Measurements from ENCODE around the gene ARHGAP8.

Gene ARHGAP8

DNA sequence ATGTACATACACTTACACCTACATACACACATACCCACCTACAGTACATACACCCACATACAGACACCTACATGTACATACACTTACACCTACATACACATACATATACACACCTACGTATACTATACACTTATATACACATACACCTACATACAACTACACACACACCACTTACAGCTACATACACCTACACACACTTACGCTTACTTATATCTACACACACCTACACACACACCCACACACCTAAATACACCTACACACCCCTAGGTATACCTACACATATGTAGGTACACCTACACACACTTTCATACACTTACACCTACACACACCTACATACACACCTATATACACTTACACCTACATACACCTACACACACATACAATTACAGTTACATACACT, 61.0 kb downstream of the ARHGAP8 start:
- H3K4me3 ChIP-seq = no peak overlapping the region

DNA sequence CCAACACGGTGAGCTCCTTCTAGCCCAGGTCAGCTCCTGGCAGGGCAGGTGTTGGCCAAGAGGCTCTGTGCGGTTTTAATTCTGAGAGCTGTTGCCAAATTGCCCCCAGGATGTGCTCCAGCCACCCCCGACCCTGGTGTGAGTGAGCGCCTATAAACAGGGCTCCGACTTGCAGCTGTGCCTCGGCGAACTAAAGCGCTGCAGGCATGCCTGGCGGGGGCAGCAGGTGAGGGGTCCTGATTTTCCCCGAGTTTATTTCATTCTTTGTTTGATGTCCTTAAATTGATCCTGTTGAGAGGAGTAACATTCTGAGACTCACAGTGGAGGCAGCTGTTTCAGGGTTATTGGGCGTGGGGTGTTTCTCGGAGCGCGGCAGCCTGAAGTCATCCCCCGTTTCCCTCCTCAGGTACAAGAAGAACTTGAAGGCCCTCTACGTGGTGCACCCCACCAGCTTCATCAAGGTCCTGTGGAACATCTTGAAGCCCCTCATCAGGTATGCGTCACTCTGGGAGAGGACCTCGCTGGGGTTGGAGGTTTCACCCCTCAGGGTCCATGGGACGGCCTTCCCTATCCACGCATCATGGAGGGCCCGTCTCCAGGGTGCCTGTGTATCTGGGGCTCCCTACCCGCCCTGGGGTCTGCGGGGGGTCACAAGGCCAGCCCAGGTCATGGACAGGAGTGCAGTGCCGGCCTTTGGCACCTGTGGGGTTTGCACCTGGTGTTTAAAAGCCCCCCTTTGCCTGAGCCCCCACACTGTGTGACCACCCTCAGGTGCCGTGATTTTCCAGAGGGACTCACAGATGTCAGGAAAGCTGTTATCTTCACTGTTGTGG, 62.1 kb downstream of the ARHGAP8 start:
- Histone ChIP-seq H3K4me3 (no peak overlapping the region), H3K27ac (no peak overlapping the region)
- TF ChIP-seq, protein P1, sequence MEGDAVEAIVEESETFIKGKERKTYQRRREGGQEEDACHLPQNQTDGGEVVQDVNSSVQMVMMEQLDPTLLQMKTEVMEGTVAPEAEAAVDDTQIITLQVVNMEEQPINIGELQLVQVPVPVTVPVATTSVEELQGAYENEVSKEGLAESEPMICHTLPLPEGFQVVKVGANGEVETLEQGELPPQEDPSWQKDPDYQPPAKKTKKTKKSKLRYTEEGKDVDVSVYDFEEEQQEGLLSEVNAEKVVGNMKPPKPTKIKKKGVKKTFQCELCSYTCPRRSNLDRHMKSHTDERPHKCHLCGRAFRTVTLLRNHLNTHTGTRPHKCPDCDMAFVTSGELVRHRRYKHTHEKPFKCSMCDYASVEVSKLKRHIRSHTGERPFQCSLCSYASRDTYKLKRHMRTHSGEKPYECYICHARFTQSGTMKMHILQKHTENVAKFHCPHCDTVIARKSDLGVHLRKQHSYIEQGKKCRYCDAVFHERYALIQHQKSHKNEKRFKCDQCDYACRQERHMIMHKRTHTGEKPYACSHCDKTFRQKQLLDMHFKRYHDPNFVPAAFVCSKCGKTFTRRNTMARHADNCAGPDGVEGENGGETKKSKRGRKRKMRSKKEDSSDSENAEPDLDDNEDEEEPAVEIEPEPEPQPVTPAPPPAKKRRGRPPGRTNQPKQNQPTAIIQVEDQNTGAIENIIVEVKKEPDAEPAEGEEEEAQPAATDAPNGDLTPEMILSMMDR (IDR thresholded peaks at IDR 0.05) = no peak
- DNase-seq (ENCODE audit: low spot score) = no peak

More for the DNA sequence above, 61.0 kb downstream of the ARHGAP8 start:
- DNase-seq (ENCODE audit: low spot score) = no peak
- TF ChIP-seq, protein P1 (IDR thresholded peaks at IDR 0.05) = no peak
- H3K27ac ChIP-seq = no peak overlapping the region

DNA sequence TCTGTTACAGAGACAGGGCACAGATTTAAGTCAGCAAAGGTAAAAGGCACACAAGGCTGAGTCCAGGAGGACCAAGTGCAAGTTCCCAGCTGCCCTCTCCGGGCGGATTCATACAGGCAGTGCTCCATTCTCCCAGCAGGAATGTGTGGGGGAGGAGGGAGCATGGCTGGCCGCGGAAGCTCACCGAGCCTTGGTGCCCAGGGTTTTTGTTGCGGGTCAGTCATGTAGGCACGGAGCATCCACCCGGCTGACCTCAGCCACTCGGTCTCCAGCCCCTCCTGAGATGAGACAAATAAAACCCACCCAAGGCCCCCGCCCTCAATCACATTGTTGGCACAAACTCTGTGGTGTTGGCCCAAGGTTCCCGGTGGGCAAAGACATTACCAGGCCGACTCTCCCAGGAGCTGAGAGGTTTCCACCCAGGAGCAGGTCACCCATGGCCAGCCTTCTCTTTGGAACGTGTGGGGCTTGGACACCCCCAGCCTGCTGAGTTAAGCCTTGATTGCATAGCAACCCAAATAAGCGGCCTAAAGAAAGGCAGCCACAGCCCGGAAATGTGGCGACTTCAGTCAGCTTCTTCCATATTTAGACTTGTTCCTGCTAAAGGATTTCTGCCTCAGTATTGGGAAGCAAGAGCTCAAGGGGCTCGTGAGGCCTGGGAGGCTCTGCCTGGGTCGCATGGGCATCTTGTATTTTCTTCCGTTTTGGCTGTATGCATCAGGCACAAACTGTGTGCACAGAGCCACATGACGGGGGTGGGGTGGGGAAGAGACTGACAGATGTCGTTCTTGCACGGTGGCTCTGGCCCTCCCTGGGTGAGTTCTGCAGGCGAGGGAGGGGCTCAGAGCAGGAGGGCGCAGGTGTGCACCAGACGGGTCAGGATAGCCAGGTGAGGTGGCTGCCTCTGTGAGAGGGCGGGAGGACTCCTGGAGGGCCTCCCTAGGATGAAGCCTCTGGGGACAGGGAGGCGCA, 63.0 kb downstream of the ARHGAP8 start:
- TF ChIP-seq, protein P1 (IDR thresholded peaks at IDR 0.05) = no peak
- Histone ChIP-seq H3K4me3 (no peak overlapping the region), H3K27ac (no peak overlapping the region)
- no peak for DNase-seq (ENCODE audit: low spot score)

DNA sequence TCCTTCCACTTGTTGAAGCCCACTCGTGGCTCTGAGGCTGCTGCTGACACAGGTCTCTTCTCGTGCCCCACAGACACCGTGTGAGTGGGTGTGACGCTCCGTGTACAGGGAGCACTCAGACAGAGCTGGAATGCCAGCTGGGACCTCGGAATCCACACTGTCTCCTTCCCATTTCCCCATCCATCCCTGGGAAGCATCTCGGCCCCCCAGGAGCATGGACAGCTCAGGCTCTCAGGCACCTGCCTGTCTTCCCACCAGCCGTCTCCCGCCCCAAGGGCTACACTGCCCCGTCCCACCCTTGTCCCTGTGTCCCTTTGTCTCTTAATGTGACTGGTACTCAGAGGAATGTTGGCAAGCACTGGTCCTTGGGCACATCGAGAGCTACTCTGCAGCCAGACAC, 63.8 kb downstream of the ARHGAP8 start:
- no peak overlapping the region for H3K4me3 ChIP-seq
- no peak for DNase-seq (ENCODE audit: low spot score)
- TF ChIP-seq, protein P1 (IDR thresholded peaks at IDR 0.05) = no peak

DNA sequence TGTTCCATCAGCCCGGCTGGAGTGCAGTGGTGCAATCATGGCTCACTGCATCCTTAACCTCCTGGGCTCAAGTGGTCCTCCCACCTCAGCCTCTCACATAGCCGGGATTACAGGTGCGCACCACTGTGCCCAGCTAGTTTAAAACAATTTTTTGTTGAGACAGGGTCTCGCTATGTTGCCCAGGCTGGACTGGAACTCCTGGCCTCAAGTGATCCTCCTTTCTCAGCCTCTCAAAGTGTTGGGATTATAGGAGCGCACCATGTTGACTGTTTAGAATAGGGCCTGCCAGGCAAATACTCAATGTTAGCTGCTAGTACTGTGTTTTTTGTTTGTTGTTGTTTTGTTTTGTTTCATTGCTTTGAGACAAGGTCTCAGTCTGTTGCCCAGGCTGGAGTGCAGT, 66.4 kb downstream of the ARHGAP8 start:
- H3K4me3 ChIP-seq = no peak overlapping the region
- H3K27ac ChIP-seq = no peak overlapping the region
- TF ChIP-seq, protein P1 (IDR thresholded peaks at IDR 0.05) = no peak
- no peak for DNase-seq (ENCODE audit: low spot score)

More for the DNA sequence above, 63.8 kb downstream of the ARHGAP8 start:
- H3K27ac ChIP-seq = no peak overlapping the region

DNA sequence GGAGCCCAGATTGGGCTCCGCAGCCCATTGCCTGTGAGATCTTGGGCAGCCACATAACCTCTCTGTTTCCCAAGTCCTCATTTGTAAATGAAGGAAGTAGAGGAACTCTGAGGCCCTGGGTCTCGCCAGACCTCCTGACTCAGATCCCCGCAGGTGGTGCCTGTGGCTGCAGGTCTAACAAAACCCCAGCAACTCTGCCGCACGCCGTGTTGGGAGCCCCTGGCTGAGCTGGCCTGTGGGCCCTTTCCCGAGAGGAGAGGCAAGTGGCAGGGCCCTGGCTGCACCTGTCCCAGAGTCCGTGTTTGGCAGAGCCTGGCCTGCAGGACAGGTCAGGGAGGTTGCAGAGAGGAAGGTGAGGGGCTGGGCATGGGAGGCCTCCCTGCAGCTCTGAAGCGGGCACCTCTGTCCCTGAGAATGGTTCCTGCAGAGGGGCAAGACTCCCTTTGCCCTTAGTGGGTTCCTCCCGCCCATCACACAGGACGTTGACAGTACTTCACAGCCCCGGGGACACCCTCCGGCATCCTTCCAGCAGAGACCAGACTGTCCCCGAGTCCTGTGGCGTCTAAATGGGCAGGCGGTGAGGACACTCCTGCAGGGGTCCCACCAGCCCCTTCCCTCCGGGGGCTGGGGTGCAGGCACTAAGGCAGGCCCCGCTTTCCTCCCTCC, 67.7 kb downstream of the ARHGAP8 start:
- Histone ChIP-seq H3K27ac (no peak overlapping the region), H3K4me3 (no peak overlapping the region)
- TF ChIP-seq, protein P1 (IDR thresholded peaks at IDR 0.05) = no peak
- no peak for DNase-seq (ENCODE audit: low spot score)

All from coronary artery (tissue), 2 donors.